GM23338 (cell line): ENCODE data around the gene ATG7. TPM values are rescaled to one million over a fixed set of nuclear protein-coding genes. Genes with fewer than 3 reads are reported as not detected.

Experiments used
- ATAC-seq: fragments of 200-7000 bp; cut with Tn5 transposase; 3 replicates; pipeline ENCODE4 v1.9.1; 2020
- DNase-seq: peaks from one replicate; pipeline ENCODE4 v3.0.0-alpha.2; 2015; ENCODE audit warnings: low spot score
- H2AFZ ChIP-seq: fragments of 200-600 bp; sonication (generic); 2 replicates; pipeline ENCODE4 v1.8.0; 2016; ENCODE audit warnings: antibody characterized with exemption, mild to moderate bottlenecking, moderate library complexity
- H3F3A ChIP-seq: fragments of 200-600 bp; sonication (generic); replicated peaks from 2 replicates; pipeline ENCODE4 v1.8.0; 2017; ENCODE audit warnings: antibody characterized with exemption, mixed run types, low read depth
- H3K27ac ChIP-seq: fragments of 200-600 bp; sonication (generic); 2 replicates; pipeline ENCODE4 v1.6.1; 2016; ENCODE audit warnings: low read depth
- H3K27me3 ChIP-seq: fragments of 200-600 bp; sonication (generic); 2 replicates; pipeline ENCODE4 v1.8.0; 2016; ENCODE audit warnings: mild to moderate bottlenecking, mixed run types, moderate library complexity; ENCODE audit not compliant: insufficient read depth
- H3K36me3 ChIP-seq: fragments of 200-600 bp; sonication (generic); 2 replicates; pipeline ENCODE4 v1.8.0; 2016; ENCODE audit warnings: mild to moderate bottlenecking; ENCODE audit not compliant: insufficient read depth
- H3K4me1 ChIP-seq: fragments of 200-600 bp; sonication (generic); 2 replicates; pipeline ENCODE4 v1.8.0; 2016; ENCODE audit warnings: mild to moderate bottlenecking, moderate library complexity; ENCODE audit not compliant: insufficient read depth
- H3K4me2 ChIP-seq: fragments of 200-600 bp; sonication (generic); 2 replicates; pipeline ENCODE4 v1.7.1; 2017; ENCODE audit warnings: mixed run types
- H3K4me3 ChIP-seq: fragments of 200-600 bp; sonication (generic); 2 replicates; pipeline ENCODE4 v1.6.1; 2016; ENCODE audit warnings: mixed run types
- H3K79me2 ChIP-seq: fragments of 200-600 bp; sonication (generic); replicated peaks from 2 replicates; pipeline ENCODE4 v1.8.0; 2017; ENCODE audit warnings: mild to moderate bottlenecking; ENCODE audit not compliant: insufficient read depth
- H3K9me2 ChIP-seq: fragments of 200-600 bp; sonication (generic); 2 replicates; pipeline ENCODE4 v1.8.0; 2017; ENCODE audit not compliant: insufficient read depth
- H4K20me1 ChIP-seq: fragments of 200-600 bp; sonication (generic); replicated peaks from 2 replicates; pipeline ENCODE4 v1.8.0; 2017; ENCODE audit warnings: mild to moderate bottlenecking; ENCODE audit not compliant: insufficient read depth
- H3K27ac Mint-ChIP-seq: 2 replicates; pipeline ENCODE4 v1.8.0; 2020; ENCODE audit warnings: inconsistent platforms, mild to moderate bottlenecking, moderate library complexity, mixed read lengths
- H3K27me3 Mint-ChIP-seq: 3 replicates; pipeline ENCODE4 v1.8.0; 2022; ENCODE audit warnings: low read depth, mild to moderate bottlenecking, moderate library complexity, mixed read lengths, inconsistent platforms; ENCODE audit not compliant: insufficient read depth, poor library complexity
- H3K36me3 Mint-ChIP-seq: 3 replicates; pipeline ENCODE4 v1.8.0; 2021; ENCODE audit warnings: low read depth, mild to moderate bottlenecking, inconsistent platforms, moderate library complexity, mixed read lengths
- H3K4me1 Mint-ChIP-seq: 3 replicates; pipeline ENCODE4 v1.8.0; 2020; ENCODE audit warnings: mild to moderate bottlenecking, inconsistent platforms, mixed read lengths
- H3K4me3 Mint-ChIP-seq: 3 replicates; pipeline ENCODE4 v1.8.0; 2021; ENCODE audit warnings: moderate library complexity, mild to moderate bottlenecking, inconsistent platforms, mixed read lengths
- H3K9me3 Mint-ChIP-seq: 3 replicates; pipeline ENCODE4 v1.8.0; 2020; ENCODE audit warnings: moderate library complexity, mild to moderate bottlenecking, inconsistent platforms, mixed read lengths
- CREB1 ChIP-seq: fragments of 250-450 bp; sonication (Bioruptor Pico); IDR thresholded peaks from 2 replicates; pipeline ENCODE4 v1.5.0; 2020; ENCODE audit warnings: low read depth, mild to moderate bottlenecking, moderate library complexity
- CTCF ChIP-seq, 2 experiments: fragments of 200-600 bp in 1 of 2; sonication (generic) in 1 of 2; conservative IDR thresholded peaks; 2 replicates each; pipeline versions ENCODE4 v1.5.1 to v1.6.1; 2016 to 2017; ENCODE audit warnings: antibody characterized with exemption in 2 of 2, low read depth in 2 of 2, mild to moderate bottlenecking in 2 of 2, moderate library complexity in 1 of 2
- ETS1 ChIP-seq: IDR thresholded peaks from 2 replicates; pipeline ENCODE4 v1.6.1; 2016; ENCODE audit warnings: antibody characterized with exemption
- EZH2 ChIP-seq: fragments of 200-600 bp; sonication (generic); IDR thresholded peaks from one replicate; pipeline ENCODE4 v1.8.0; 2017; ENCODE audit warnings: antibody characterized with exemption, mild to moderate bottlenecking, low read depth; ENCODE audit not compliant: unreplicated experiment
- EZH2phosphoT487 ChIP-seq: fragments of 200-600 bp; sonication (generic); IDR thresholded peaks from one replicate; pipeline ENCODE4 v1.8.1; 2018; ENCODE audit warnings: antibody characterized with exemption; ENCODE audit not compliant: unreplicated experiment
- JUNB ChIP-seq: IDR thresholded peaks from one replicate; pipeline ENCODE4 v1.6.1; 2016; ENCODE audit warnings: antibody characterized with exemption; ENCODE audit not compliant: unreplicated experiment
- NANOG ChIP-seq: IDR thresholded peaks from 2 replicates; pipeline ENCODE4 v1.6.1; 2016; ENCODE audit warnings: antibody characterized with exemption, borderline replicate concordance
- POLR2AphosphoS5 ChIP-seq: IDR thresholded peaks from 2 replicates; pipeline ENCODE4 v1.6.1; 2016; ENCODE audit warnings: antibody characterized with exemption, low read depth
- REST ChIP-seq: IDR thresholded peaks from one replicate; pipeline ENCODE4 v1.6.1; 2018; ENCODE audit warnings: antibody characterized with exemption; ENCODE audit not compliant: unreplicated experiment
- STAT1 ChIP-seq: IDR thresholded peaks from one replicate; pipeline ENCODE4 v1.6.1; 2016; ENCODE audit warnings: antibody characterized with exemption; ENCODE audit not compliant: unreplicated experiment
- ZNF114 ChIP-seq: fragments of 250-450 bp; sonication (Bioruptor Pico); IDR thresholded peaks from 2 replicates; pipeline ENCODE4 v1.5.0; 2020; ENCODE audit warnings: mild to moderate bottlenecking, moderate library complexity
- ZNF331 ChIP-seq: fragments of 250-450 bp; sonication (Bioruptor Pico); IDR thresholded peaks from 2 replicates; pipeline ENCODE4 v1.5.0; 2020; ENCODE audit warnings: low read depth, mild to moderate bottlenecking, moderate library complexity
- ZNF462 ChIP-seq: fragments of 250-450 bp; sonication (Bioruptor Pico); IDR thresholded peaks from 2 replicates; pipeline ENCODE4 v1.5.0; 2020; ENCODE audit warnings: mild to moderate bottlenecking, moderate library complexity
- polyA plus RNA-seq: library from polyadenylated mRNA; unstranded; fragments of >200 nt; fragmentation: Nextera tagmentation; extraction: Ambion mirVana; gene quantifications from 2 replicates; pipeline ENCODE4 v1.2.1, GENCODE V29; 2016
- total RNA-seq: library from RNA; depleted of rRNA; stranded (reverse); fragments of >200 nt; shearing (Covaris generic); gene quantifications from 2 replicates; pipeline ENCODE4 v1.2.3, GENCODE V29; 2014

ATG7 gene
- total and polyA plus RNA-seq, 2 experiments from 2014 or later: 16.2 to 36.7 TPM

- no peak for ATAC-seq
- no peak overlapping the region for H3K27ac ChIP-seq
Observed at GRCh38 chr3:11224870-11225229, 47.3 kb upstream of the ATG7 start.

More at GRCh38 chr3:11224870-11225229, 47.3 kb upstream of the ATG7 start:
- Histone ChIP-seq H2AFZ (no peak overlapping the region), H3K27me3 (no peaks in the 10 kb centered on the region), H3K4me1 (no peaks in the 10 kb centered on the region), H3K36me3 (no peaks in the 10 kb centered on the region), H3K4me3 (no peak overlapping the region), H3K4me2 (no peak overlapping the region), H4K20me1 (no peaks in the 10 kb centered on the region), H3K9me2 (no peaks in the 10 kb centered on the region), H3F3A (no peaks in the 10 kb centered on the region), H3K79me2 (no peaks in the 10 kb centered on the region)
- no peak for TF ChIP-seq JUNB
- TF ChIP-seq EZH2: no peak
- no peak for TF ChIP-seq NANOG
- TF ChIP-seq REST: no peak
- TF ChIP-seq CTCF (conservative IDR thresholded peaks at IDR 0.05; ENCODE audit: low read depth in 2 of 2): no peak
- TF ChIP-seq ETS1: no peak
- TF ChIP-seq ZNF331 (CRISPR knock-in tag): no peak
- TF ChIP-seq ZNF462: no peak
- TF ChIP-seq EZH2phosphoT487: no peak
- TF ChIP-seq ZNF114 (CRISPR knock-in tag): no peak
- TF ChIP-seq CREB1 (CRISPR knock-in tag): no peak
- no peak for TF ChIP-seq STAT1
- no peak for TF ChIP-seq POLR2AphosphoS5
- H3K4me1 Mint-ChIP-seq: no peaks in the 10 kb centered on the region
- peaks cover 4% of the 10 kb centered on the region for H3K27me3 Mint-ChIP-seq
- no peaks in the 10 kb centered on the region; the same call in 2 of the 3 replicates for H3K9me3 Mint-ChIP-seq
- no peaks in the 10 kb centered on the region for H3K36me3 Mint-ChIP-seq
- no peak for DNase-seq
- H3K27ac Mint-ChIP-seq: no peak overlapping the region
- H3K4me3 Mint-ChIP-seq: no peak overlapping the region
